Measurements from ENCODE around the gene FAM131C. TPM values are rescaled to one million over a fixed set of nuclear protein-coding genes. Genes with fewer than 3 reads are reported as not detected.

Gene FAM131C
- polyA plus RNA-seq, 3 donors, result not detected

DNA sequence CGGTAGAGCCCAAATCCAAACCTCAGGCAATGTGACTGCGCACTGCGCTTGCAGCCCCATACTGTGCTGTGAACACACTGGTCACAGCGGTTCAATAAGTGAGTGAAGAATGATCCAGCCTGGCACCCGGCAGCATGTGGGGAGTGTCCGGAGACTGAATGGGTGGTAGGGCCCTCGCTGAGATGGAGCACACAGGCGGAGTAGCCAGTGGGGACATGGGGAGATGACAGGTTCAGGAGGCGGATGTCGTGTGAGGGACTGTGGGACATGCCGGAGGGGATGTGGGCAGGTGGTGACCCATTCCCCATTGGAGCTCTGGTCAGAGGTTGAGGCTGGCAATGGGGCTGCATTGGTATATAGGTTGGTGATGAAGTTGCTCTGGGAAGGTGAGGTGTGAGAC is 63.8 kb downstream of the FAM131C start:
- Mint-ChIP-seq H3K9me3 (no peaks in the 10 kb centered on the region), H3K4me1 (peaks cover 9% of the 10 kb centered on the region), H3K4me3 (no peak overlapping the region), H3K27me3 (ENCODE audit: low read depth in 3 of 3) (peaks cover 6 to 11% (median 9%) of the 10 kb centered on the region in 3 donors), H3K36me3 (no peaks in the 10 kb centered on the region), H3K27ac (peak overlapping the region in 1 of 7 donors; percentile 4)
- no peak overlapping the region for H3K27ac ChIP-seq (ENCODE audit: low read depth in 1 of 2, low read length in 2 of 2)
- no peak overlapping the region for H3K4me2 ChIP-seq (replicated peaks; ENCODE audit: extremely low read depth, low read length, poor library complexity, severe bottlenecking)
- H3K27me3 ChIP-seq (ENCODE audit: control insufficient read depth in 2 of 2, insufficient read depth in 2 of 2, low read length in 2 of 2), result no peaks in the 10 kb centered on the region
- WGBS (ENCODE audit: insufficient coverage), result 94% methylated on average over 11 of the region's 11 CpGs
- no peak overlapping the region for H2AFZ ChIP-seq (ENCODE audit: insufficient read depth, low read depth, low read length, poor library complexity, severe bottlenecking)
- H3K4me3 ChIP-seq (replicated peaks in 1 of 3; ENCODE audit: low read depth in 2 of 3, low read length in 3 of 3), result no peak overlapping the region
- H4K20me1 ChIP-seq (ENCODE audit: insufficient read depth, low read length), result no peaks in the 10 kb centered on the region
- H3K9me3 ChIP-seq (replicated peaks in 1 of 2; ENCODE audit: control insufficient read depth in 1 of 2, insufficient read depth in 1 of 2, low read length in 2 of 2), result no peaks in the 10 kb centered on the region
- no peak overlapping the region for H3K9ac ChIP-seq (ENCODE audit: insufficient read depth, low read length, poor library complexity, severe bottlenecking)
- H3K36me3 ChIP-seq (replicated peaks in 1 of 2; ENCODE audit: control insufficient read depth in 1 of 2, insufficient read depth in 2 of 2, low read length in 2 of 2), result no peaks in the 10 kb centered on the region
- no peak for TF ChIP-seq CTCF (IDR thresholded peaks at IDR 0.05)
- intact Hi-C loops (cut with micrococcal nuclease), result loop anchor here (2.0 to 10.0 kb wide), 3 partner anchors 23 to 175 kb away; no protein-coding TSS in a partner anchor
- no peak for DNase-seq
- H3K4me1 ChIP-seq (ENCODE audit: control insufficient read depth in 1 of 2, insufficient read depth in 2 of 2, low read length in 2 of 2), result peaks cover 13 to 15% of the 10 kb centered on the region in 2 donors
- H3K79me2 ChIP-seq (ENCODE audit: insufficient read depth, low read length), result no peaks in the 10 kb centered on the region

DNA sequence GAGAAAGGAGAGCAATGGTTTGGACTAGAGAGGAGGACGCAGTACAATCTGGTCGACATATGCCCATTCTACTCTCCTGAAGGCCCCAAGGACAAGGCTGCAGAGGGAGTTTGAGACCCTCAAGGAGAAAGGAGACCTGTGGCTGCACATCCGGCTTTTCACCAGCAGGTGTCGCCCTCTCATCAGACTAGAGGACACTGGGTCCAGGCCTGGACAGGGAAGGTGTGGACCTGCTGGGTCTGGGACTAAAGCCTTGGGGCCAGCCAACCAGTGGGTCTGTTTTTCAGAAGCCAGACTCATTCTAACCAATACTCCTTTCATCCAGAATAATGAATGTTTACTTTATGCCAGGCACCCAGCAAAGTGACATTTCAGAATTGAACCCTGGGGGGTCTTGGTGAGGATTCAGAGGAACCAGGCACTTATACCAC is 64.4 kb downstream of the FAM131C start:
- no peak overlapping the region for H3K9ac ChIP-seq (ENCODE audit: insufficient read depth, low read length, poor library complexity, severe bottlenecking)
- peak; percentile 99 for TF ChIP-seq CTCF (IDR thresholded peaks at IDR 0.05)
- no peaks in the 10 kb centered on the region for H4K20me1 ChIP-seq (ENCODE audit: insufficient read depth, low read length)
- peak; percentile 49 to 70 (median 65) for DNase-seq
- intact Hi-C loops (cut with micrococcal nuclease), result loop anchor here (2.0 to 10.0 kb wide), 3 partner anchors 24 to 176 kb away; no protein-coding TSS in a partner anchor
- H3K36me3 ChIP-seq (replicated peaks in 1 of 2; ENCODE audit: control insufficient read depth in 1 of 2, insufficient read depth in 2 of 2, low read length in 2 of 2), result no peaks in the 10 kb centered on the region
- no peaks in the 10 kb centered on the region for H3K36me3 Mint-ChIP-seq
- no peak overlapping the region for H2AFZ ChIP-seq (ENCODE audit: insufficient read depth, low read depth, low read length, poor library complexity, severe bottlenecking)
- H3K27ac Mint-ChIP-seq, result no peak overlapping the region
- H3K9me3 Mint-ChIP-seq, result no peaks in the 10 kb centered on the region
- no peaks in the 10 kb centered on the region for H3K79me2 ChIP-seq (ENCODE audit: insufficient read depth, low read length)
- no peak overlapping the region for H3K4me3 ChIP-seq (replicated peaks in 1 of 3; ENCODE audit: low read depth in 2 of 3, low read length in 3 of 3)
- no peaks in the 10 kb centered on the region for H3K27me3 ChIP-seq (ENCODE audit: control insufficient read depth in 2 of 2, insufficient read depth in 2 of 2, low read length in 2 of 2)
- no peak overlapping the region for H3K4me3 Mint-ChIP-seq
- H3K9me3 ChIP-seq (replicated peaks in 1 of 2; ENCODE audit: control insufficient read depth in 1 of 2, insufficient read depth in 1 of 2, low read length in 2 of 2), result no peaks in the 10 kb centered on the region
- H3K27me3 Mint-ChIP-seq (ENCODE audit: low read depth in 3 of 3), result peaks cover 6 to 11% (median 6%) of the 10 kb centered on the region in 3 donors
- WGBS (ENCODE audit: insufficient coverage), result 7% methylated on average over 3 of the region's 4 CpGs
- no peak overlapping the region for H3K27ac ChIP-seq (ENCODE audit: low read depth in 1 of 2, low read length in 2 of 2)
- H3K4me1 Mint-ChIP-seq, result peaks cover 9% of the 10 kb centered on the region
- H3K4me1 ChIP-seq (ENCODE audit: control insufficient read depth in 1 of 2, insufficient read depth in 2 of 2, low read length in 2 of 2), result peaks cover 13 to 15% of the 10 kb centered on the region in 2 donors
- H3K4me2 ChIP-seq (replicated peaks; ENCODE audit: extremely low read depth, low read length, poor library complexity, severe bottlenecking), result no peak overlapping the region

Other genes starting within 250 kb of the FAM131C start
- 10 to 100 TPM in 1 of 3 donors, 1 to 10 TPM in 2; 3.1 to 30.9 (median 6.1) TPM for gene SPEN, start 225.9 kb downstream of the FAM131C start, polyA plus RNA-seq
- gene ZBTB17, start 97.5 kb downstream of the FAM131C start, polyA plus RNA-seq, result 10 to 100 TPM in 1 of 3 donors, 1 to 10 TPM in 2; 2.8 to 93.3 (median 7.6) TPM
- not detected for gene SRARP, start 69.4 kb downstream of the FAM131C start, polyA plus RNA-seq
- not detected for gene HSPB7, start 55.6 kb downstream of the FAM131C start, polyA plus RNA-seq
- gene CLCNKA, start 51.6 kb downstream of the FAM131C start, polyA plus RNA-seq, result under 1 TPM in 1 of 3 donors, not detected in 2; 0.07 TPM
- gene CLCNKB, start 29.9 kb downstream of the FAM131C start, polyA plus RNA-seq, result not detected
- under 1 TPM in 1 of 3 donors, not detected in 2; 0.03 TPM for gene EPHA2, start 82.4 kb upstream of the FAM131C start, polyA plus RNA-seq
- 1 to 10 TPM; 2.2 to 7.9 (median 2.3) TPM for gene ARHGEF19, start 139.0 kb upstream of the FAM131C start, polyA plus RNA-seq
- gene CPLANE2, start 163.5 kb upstream of the FAM131C start, polyA plus RNA-seq, result 1 to 10 TPM in 2 of 3 donors, under 1 TPM in 1; 0.54 to 1.7 (median 1.4) TPM

All from CD14-positive monocyte (primary cell).